Natural killer cell (primary cell): ENCODE measurements around the gene NARF. TPM values are rescaled to one million over a fixed set of nuclear protein-coding genes. Genes with fewer than 3 reads are reported as not detected.

Experiments
- ATAC-seq, 3 donors: fragments of 150-1000 bp in 2 of 3; fragments of 200-7000 bp in 1 of 3; cut with Tn5 transposase; 1 replicate in 1 of 3; 2 replicates in 2 of 3; pipeline ENCODE4 v1.10.0; 2021; ENCODE audit warnings: mild to moderate bottlenecking in 2 of 3, moderate library complexity in 2 of 3
- DNase-seq, 2 donors: peaks; one replicate each; pipeline versions ENCODE4 v3.0.0 to v3.0.0-alpha.2; 2013 to 2021; ENCODE audit warnings: mixed read lengths in 1 of 2
- H3K27ac ChIP-seq: one replicate; pipeline ENCODE4 v1.5.1; 2013; ENCODE audit warnings: mild to moderate bottlenecking, low read length
- H3K27me3 ChIP-seq: one replicate; pipeline ENCODE4 v1.6.1; 2013; ENCODE audit warnings: low read length; ENCODE audit not compliant: control insufficient read depth, insufficient read depth
- H3K36me3 ChIP-seq: one replicate; pipeline ENCODE4 v1.6.1; 2013; ENCODE audit warnings: low read length; ENCODE audit not compliant: control insufficient read depth, insufficient read depth
- H3K4me1 ChIP-seq: one replicate; pipeline ENCODE4 v1.6.1; 2013; ENCODE audit warnings: low read length; ENCODE audit not compliant: control insufficient read depth, insufficient read depth
- H3K4me3 ChIP-seq: one replicate; pipeline ENCODE4 v1.5.1; 2013; ENCODE audit warnings: low read length
- H3K9me3 ChIP-seq: one replicate; pipeline ENCODE4 v1.6.1; 2013; ENCODE audit warnings: low read length; ENCODE audit not compliant: control insufficient read depth, insufficient read depth
- H3K27ac Mint-ChIP-seq, 2 donors: one replicate each; pipeline ENCODE4 v1.8.0; 2022; ENCODE audit warnings: mild to moderate bottlenecking in 2 of 2, mixed read lengths in 2 of 2, moderate library complexity in 1 of 2
- H3K27me3 Mint-ChIP-seq, 2 donors: one replicate each; pipeline ENCODE4 v1.8.0; 2022; ENCODE audit warnings: low read depth in 2 of 2, mixed read lengths in 2 of 2
- H3K36me3 Mint-ChIP-seq: one replicate; pipeline ENCODE4 v1.8.0; 2022; ENCODE audit warnings: mixed read lengths
- H3K4me1 Mint-ChIP-seq, 2 donors: one replicate each; pipeline ENCODE4 v1.8.0; 2022; ENCODE audit warnings: mixed read lengths in 2 of 2
- H3K4me3 Mint-ChIP-seq: one replicate; pipeline ENCODE4 v1.8.0; 2022; ENCODE audit warnings: mild to moderate bottlenecking, moderate library complexity, mixed read lengths
- H3K9me3 Mint-ChIP-seq, 2 donors: one replicate each; pipeline ENCODE4 v1.8.0; 2022; ENCODE audit warnings: mixed read lengths in 2 of 2
- CTCF ChIP-seq: fragments of 200-600 bp; IDR thresholded peaks from one replicate; pipeline ENCODE4 v1.8.0; 2022; ENCODE audit warnings: antibody characterized with exemption
- WGBS: methylation state at CpG from one replicate; pipeline ENCODE4 v1.1.7; 2013; ENCODE audit warnings: missing lambda C conversion rate; ENCODE audit not compliant: insufficient coverage; 5-methylcytosine and 5-hydroxymethylcytosine counted together
- intact Hi-C: fragments of 100-400 bp; cut with micrococcal nuclease; formaldehyde crosslinking; loops from one replicate; pipeline ENCODE4 v1.14.2; 2022
- total RNA-seq, 4 donors: library from RNA; stranded (reverse); fragments of 120-200 nt in 1 of 4; gene quantifications; one replicate each; pipeline versions ENCODE4 v1.2.3 to v1.2.4, GENCODE V29; 2013 to 2022

NARF gene
- total RNA-seq, 3 donors from 2014 or later (not counting 1 experiment from before 2014, with no cell fraction given): 130 to 203 (median 158) TPM

DNA sequence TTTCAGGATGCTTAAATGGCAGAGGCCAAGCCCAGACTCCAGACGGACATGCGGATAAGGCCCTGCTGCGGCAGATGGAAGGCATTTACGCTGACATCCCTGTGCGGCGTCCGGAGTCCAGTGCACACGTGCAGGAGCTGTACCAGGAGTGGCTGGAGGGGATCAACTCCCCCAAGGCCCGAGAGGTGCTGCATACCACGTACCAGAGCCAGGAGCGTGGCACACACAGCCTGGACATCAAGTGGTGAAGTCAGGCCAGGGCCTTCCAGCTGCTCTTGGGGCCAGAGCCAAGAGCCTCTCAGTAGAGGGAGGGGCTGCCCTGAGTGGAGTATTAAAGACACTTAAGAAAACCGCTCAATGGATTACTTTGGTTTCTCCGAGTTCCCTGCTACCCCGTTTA, 29.4 kb downstream of the NARF start:
- DNase-seq: no peak
- no peaks in the 10 kb centered on the region for H3K9me3 ChIP-seq
- Mint-ChIP-seq H3K36me3 (no peaks in the 10 kb centered on the region), H3K4me1 (peaks cover 11 to 21% of the 10 kb centered on the region in 2 donors), H3K27me3 (no peaks in the 10 kb centered on the region), H3K4me3 (no peak overlapping the region), H3K27ac (no peak overlapping the region), H3K9me3 (no peaks in the 10 kb centered on the region)
- no peak overlapping the region for H3K4me3 ChIP-seq
- H3K36me3 ChIP-seq: peaks cover 40% of the 10 kb centered on the region
- no peak overlapping the region for H3K27ac ChIP-seq
- no peak for ATAC-seq
- 98% methylated on average over 12 of the region's 14 CpGs for WGBS
- no peak for TF ChIP-seq CTCF
- peaks cover 16% of the 10 kb centered on the region for H3K4me1 ChIP-seq
- H3K27me3 ChIP-seq: no peaks in the 10 kb centered on the region
- intact Hi-C loops: no loop called here

GRCh38 chr17:82489117-82489516, 30.6 kb downstream of the NARF start:
- DNase-seq (no peak), ATAC-seq (no peak)
- WGBS: 90% methylated on average over 8 of the region's 8 CpGs
- no peaks in the 10 kb centered on the region for H3K36me3 Mint-ChIP-seq
- H3K4me3 Mint-ChIP-seq: no peak overlapping the region
- H3K27me3 Mint-ChIP-seq: no peaks in the 10 kb centered on the region
- Histone ChIP-seq H3K36me3 (peaks cover 29% of the 10 kb centered on the region), H3K27me3 (no peaks in the 10 kb centered on the region), H3K4me1 (peaks cover 19% of the 10 kb centered on the region), H3K9me3 (no peaks in the 10 kb centered on the region), H3K27ac (no peak overlapping the region), H3K4me3 (no peak overlapping the region)
- intact Hi-C loops: no loop called here
- H3K9me3 Mint-ChIP-seq: no peaks in the 10 kb centered on the region
- H3K4me1 Mint-ChIP-seq: peaks cover 16 to 32% of the 10 kb centered on the region in 2 donors
- TF ChIP-seq CTCF: no peak
- H3K27ac Mint-ChIP-seq: no peak overlapping the region

- WGBS: 88% methylated on average over 21 of the region's 21 CpGs
- intact Hi-C loops: no loop called here
Observed at GRCh38 chr17:82489851-82490511, 31.4 kb downstream of the NARF start.

More at GRCh38 chr17:82489851-82490511, 31.4 kb downstream of the NARF start:
- Mint-ChIP-seq H3K4me3 (no peak overlapping the region), H3K4me1 (peaks cover 24 to 37% of the 10 kb centered on the region in 2 donors), H3K27ac (no peak overlapping the region), H3K9me3 (no peaks in the 10 kb centered on the region), H3K36me3 (no peaks in the 10 kb centered on the region), H3K27me3 (no peaks in the 10 kb centered on the region)
- peaks cover 21% of the 10 kb centered on the region for H3K36me3 ChIP-seq
- peaks cover 27% of the 10 kb centered on the region for H3K4me1 ChIP-seq
- no peak for TF ChIP-seq CTCF
- no peak overlapping the region for H3K4me3 ChIP-seq
- H3K27ac ChIP-seq: no peak overlapping the region
- no peaks in the 10 kb centered on the region for H3K9me3 ChIP-seq
- ATAC-seq (no peak), DNase-seq (no peak)
- no peaks in the 10 kb centered on the region for H3K27me3 ChIP-seq
